Neutrophil (primary cell): ENCODE measurements around the gene PAGE4.

ENCODE experiments used
- H3K27ac ChIP-seq: fragments of 200-600 bp; sonication (generic); 2 replicates; pipeline ENCODE4 v1.5.1; 2016; ENCODE audit warnings: mild to moderate bottlenecking, moderate library complexity
- H3K27me3 ChIP-seq: fragments of 200-600 bp; sonication (generic); 2 replicates; pipeline ENCODE4 v1.6.0; 2016; ENCODE audit warnings: mild to moderate bottlenecking
- H3K36me3 ChIP-seq: fragments of 200-600 bp; sonication (generic); 2 replicates; pipeline ENCODE4 v1.5.1; 2017
- H3K4me1 ChIP-seq, 2 experiments: fragments of 200-600 bp in 1 of 2; sonication (generic) in 1 of 2; 1 replicate in 1 of 2; 2 replicates in 1 of 2; pipeline versions ENCODE4 v1.5.1 to v1.6.1; 2013 to 2016; ENCODE audit warnings: low read depth in 1 of 2, low read length in 1 of 2, mild to moderate bottlenecking in 1 of 2, moderate library complexity in 1 of 2; ENCODE audit not compliant: control insufficient read depth in 1 of 2, insufficient read depth in 1 of 2
- H3K4me3 ChIP-seq, 2 experiments: fragments of 200-600 bp in 1 of 2; sonication (generic) in 1 of 2; 1 replicate in 1 of 2; 2 replicates in 1 of 2; pipeline ENCODE4 v1.5.1; 2013 to 2016; ENCODE audit warnings: low read depth in 1 of 2, low read length in 1 of 2, mild to moderate bottlenecking in 1 of 2, moderate library complexity in 1 of 2
- H3K9me3 ChIP-seq: fragments of 200-600 bp; sonication (generic); 2 replicates; pipeline ENCODE4 v1.5.1; 2016
- TF ChIP-seq, protein P1 (sequence below): fragments of 200-600 bp; sonication (generic); IDR thresholded peaks from 2 replicates; pipeline ENCODE4 v1.5.1; 2016; ENCODE audit warnings: antibody characterized with exemption

Gene PAGE4, protein sequence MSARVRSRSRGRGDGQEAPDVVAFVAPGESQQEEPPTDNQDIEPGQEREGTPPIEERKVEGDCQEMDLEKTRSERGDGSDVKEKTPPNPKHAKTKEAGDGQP

DNA sequence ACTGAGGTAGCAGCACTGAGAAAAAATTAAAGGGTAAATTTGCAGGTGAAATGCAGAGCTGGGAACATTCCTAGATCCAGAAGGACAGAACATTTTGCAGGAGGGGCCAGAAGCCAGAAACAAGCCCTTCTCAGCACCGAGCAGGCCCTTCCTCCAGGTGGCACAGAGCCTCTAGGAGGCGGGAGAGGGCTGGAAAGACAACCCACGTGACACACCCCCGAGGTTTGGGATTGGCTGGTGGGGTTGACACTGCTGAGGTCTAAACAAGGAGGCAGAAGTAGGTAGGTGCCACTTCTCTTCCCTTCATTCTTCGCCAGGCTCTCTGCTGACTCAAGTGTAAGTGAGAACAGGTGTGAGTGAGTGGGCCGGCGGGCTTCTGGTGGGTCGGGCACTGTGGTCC is at the start of gene PAGE4:
TSS of gene PAGE4 (plus strand) at position 288 of the 400 bp plus-strand sequence. CDS start 1,126 bp downstream, outside the sequence.
- Histone ChIP-seq H3K36me3 (no peaks in the 10 kb centered on the region), H3K27ac (no peak within 1 kb of the TSS), H3K9me3 (no peaks in the 10 kb centered on the region), H3K27me3 (no peaks in the 10 kb centered on the region), H3K4me1 (no peaks in the 10 kb centered on the region), H3K4me3 (no peak within 1 kb of the TSS)
- TF ChIP-seq, protein P1, sequence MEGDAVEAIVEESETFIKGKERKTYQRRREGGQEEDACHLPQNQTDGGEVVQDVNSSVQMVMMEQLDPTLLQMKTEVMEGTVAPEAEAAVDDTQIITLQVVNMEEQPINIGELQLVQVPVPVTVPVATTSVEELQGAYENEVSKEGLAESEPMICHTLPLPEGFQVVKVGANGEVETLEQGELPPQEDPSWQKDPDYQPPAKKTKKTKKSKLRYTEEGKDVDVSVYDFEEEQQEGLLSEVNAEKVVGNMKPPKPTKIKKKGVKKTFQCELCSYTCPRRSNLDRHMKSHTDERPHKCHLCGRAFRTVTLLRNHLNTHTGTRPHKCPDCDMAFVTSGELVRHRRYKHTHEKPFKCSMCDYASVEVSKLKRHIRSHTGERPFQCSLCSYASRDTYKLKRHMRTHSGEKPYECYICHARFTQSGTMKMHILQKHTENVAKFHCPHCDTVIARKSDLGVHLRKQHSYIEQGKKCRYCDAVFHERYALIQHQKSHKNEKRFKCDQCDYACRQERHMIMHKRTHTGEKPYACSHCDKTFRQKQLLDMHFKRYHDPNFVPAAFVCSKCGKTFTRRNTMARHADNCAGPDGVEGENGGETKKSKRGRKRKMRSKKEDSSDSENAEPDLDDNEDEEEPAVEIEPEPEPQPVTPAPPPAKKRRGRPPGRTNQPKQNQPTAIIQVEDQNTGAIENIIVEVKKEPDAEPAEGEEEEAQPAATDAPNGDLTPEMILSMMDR = no peak

DNA sequence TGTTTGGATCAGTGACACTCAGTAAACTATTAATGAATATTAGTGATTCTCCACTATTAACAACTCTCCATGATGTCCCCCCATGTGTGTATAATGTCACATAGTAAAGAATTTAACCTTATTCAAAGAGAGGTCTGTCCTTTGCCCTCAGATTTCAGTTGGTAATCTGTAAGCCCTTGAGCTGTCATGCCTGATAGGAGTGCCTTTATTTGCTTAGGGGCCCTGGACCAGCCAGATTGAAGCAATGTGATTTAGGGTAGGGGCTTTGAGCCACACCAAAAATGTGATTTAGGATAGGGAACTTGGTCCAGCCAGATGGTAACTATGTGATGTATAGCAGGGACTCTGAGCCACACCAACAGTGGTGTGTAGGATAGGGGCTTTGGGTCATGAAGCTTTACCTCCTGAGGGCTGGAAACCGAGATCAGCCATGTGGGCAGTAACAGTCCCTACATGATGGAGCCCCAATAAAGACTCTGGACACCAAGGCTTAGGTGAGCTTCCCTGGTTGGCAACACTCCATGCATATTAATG is 44.3 kb upstream of the PAGE4 start:
- no peaks in the 10 kb centered on the region for H3K9me3 ChIP-seq
- TF ChIP-seq, protein P1 = no peak

DNA sequence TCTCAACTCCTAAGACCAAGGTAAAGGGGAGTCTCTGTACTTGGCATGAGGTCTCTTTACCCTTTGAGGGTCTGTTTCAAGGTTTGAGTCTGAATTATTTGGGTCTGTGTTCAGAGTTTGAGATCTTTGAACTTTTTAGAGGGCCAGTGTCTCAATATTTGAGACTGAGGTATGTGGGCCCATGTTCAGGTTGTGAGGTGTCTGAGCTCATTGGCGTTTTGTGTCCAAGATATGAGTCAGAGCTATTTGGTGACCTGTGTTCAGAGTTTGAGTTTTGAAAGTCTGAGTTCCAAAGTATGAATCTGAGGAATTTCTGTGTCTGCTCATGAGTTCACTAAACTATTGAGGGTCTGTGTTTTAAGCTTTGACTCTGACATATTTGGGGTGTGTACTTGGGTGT is 36.7 kb upstream of the PAGE4 start:
- TF ChIP-seq, protein P1 = no peak
- no peak overlapping the region for H3K27ac ChIP-seq
- no peaks in the 10 kb centered on the region for H3K36me3 ChIP-seq

More for the DNA sequence above, 44.3 kb upstream of the PAGE4 start:
- H3K36me3 ChIP-seq = no peaks in the 10 kb centered on the region
- no peaks in the 10 kb centered on the region for H3K27me3 ChIP-seq
- no peak overlapping the region for H3K27ac ChIP-seq
- no peak overlapping the region for H3K4me3 ChIP-seq
- H3K4me1 ChIP-seq = no peaks in the 10 kb centered on the region

DNA sequence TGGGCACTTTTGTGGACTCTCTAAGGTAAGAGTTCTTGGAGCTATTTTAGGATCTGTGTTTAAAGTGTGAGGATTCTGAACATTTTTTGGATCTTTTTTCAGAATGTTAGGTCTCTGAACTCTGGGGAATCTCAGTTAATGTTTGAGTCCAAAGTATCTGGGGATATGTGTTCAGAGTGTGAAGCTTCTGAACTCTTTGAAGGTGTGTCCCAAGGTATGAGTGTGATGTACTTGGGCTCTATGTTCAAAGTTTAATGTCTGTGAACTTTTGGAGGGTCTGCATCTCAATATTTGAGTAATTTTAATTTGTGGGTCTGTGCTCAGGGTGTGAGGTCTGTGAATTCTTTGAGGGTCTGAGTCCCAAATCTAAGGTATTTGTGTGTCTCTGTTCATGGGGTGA is 35.4 kb upstream of the PAGE4 start:
- H3K27me3 ChIP-seq = no peaks in the 10 kb centered on the region
- H3K36me3 ChIP-seq = no peaks in the 10 kb centered on the region
- H3K27ac ChIP-seq = no peak overlapping the region
- no peaks in the 10 kb centered on the region for H3K9me3 ChIP-seq
- no peak overlapping the region for H3K4me3 ChIP-seq
- TF ChIP-seq, protein P1 = no peak
- no peaks in the 10 kb centered on the region for H3K4me1 ChIP-seq

More for the DNA sequence above, 36.7 kb upstream of the PAGE4 start:
- Histone ChIP-seq H3K4me3 (no peak overlapping the region), H3K27me3 (no peaks in the 10 kb centered on the region), H3K9me3 (no peaks in the 10 kb centered on the region), H3K4me1 (no peaks in the 10 kb centered on the region)

DNA sequence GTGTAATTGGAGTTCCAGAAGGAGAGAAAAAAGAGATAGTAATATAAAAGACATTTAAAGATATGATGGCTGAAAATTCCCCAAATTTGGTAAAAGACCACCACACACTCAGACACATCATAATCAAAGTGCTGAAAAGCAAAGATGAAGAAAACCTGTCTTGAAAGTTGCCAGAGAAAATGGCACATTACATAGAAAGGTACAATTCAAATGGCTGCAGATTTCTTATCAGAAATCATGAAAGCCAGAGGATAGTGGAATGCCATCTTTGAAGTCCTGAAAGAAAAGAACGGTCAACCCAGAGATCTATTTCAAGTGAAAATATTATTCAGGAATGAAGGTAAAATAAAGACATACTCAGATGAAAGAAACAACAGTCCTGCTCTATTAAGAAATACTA is 29.3 kb upstream of the PAGE4 start:
- TF ChIP-seq, protein P1 = no peak
- Histone ChIP-seq H3K4me1 (no peaks in the 10 kb centered on the region), H3K36me3 (no peaks in the 10 kb centered on the region), H3K4me3 (no peak overlapping the region), H3K27ac (no peak overlapping the region), H3K9me3 (no peaks in the 10 kb centered on the region), H3K27me3 (no peaks in the 10 kb centered on the region)
